Endothelial cell of umbilical vein (primary cell): Measurements from ENCODE around the gene TUBGCP2. TPM values are rescaled to one million over a fixed set of nuclear protein-coding genes. Genes with fewer than 3 reads are reported as not detected.

Experiments used
- BruUV-seq: library from RNA; stranded (reverse); fragments of 400-500 nt; replicated peaks from 2 replicates; lab custom pipeline; 2021; lab: Mats Ljungman, UMichigan
- CTCF ChIA-PET: fragments of 300-600, 350-600 bp; sonication (Branson Sonifier 250); formaldehyde crosslinking; loops from one replicate; lab custom pipeline; 2021; ENCODE audit warnings: antibody characterized with exemption, inconsistent platforms; lab: Charles Lee
- POLR2A ChIA-PET: fragments of 300-600, 350-600 bp; sonication (Branson Sonifier 250); formaldehyde crosslinking; loops from one replicate; lab custom pipeline; 2021; ENCODE audit warnings: antibody characterized with exemption, inconsistent platforms; lab: Charles Lee
- DNase-seq: peaks from one replicate; pipeline ENCODE4 v3.0.0-alpha.2; 2011; ENCODE audit warnings: low read depth, low spot score
- FAIRE-seq: peaks from 2 replicates; lab custom pipeline; 2011; peaks lifted over from hg19 to GRCh38; lab: Jason Lieb, UNC
- H2AFZ ChIP-seq: 2 replicates; pipeline ENCODE4 v1.6.0; 2012; ENCODE audit warnings: low read depth, low read length, control low read depth, inconsistent platforms
- H3K27ac ChIP-seq: 2 replicates; pipeline ENCODE4 v1.5.1; 2011; ENCODE audit warnings: low read depth, mild to moderate bottlenecking, control low read depth, low read length, moderate library complexity; ENCODE audit not compliant: insufficient read depth
- H3K27me3 ChIP-seq, 2 experiments: 2 replicates each; pipeline versions ENCODE4 v1.6.0 to v1.6.1; 2011; ENCODE audit warnings: low read length in 2 of 2, mixed read lengths in 1 of 2; ENCODE audit not compliant: control insufficient read depth in 2 of 2, insufficient read depth in 2 of 2
- H3K36me3 ChIP-seq, 2 experiments: 2 replicates in 1 of 2; 3 replicates in 1 of 2; pipeline ENCODE4 v1.5.1; 2011; ENCODE audit warnings: low read length in 2 of 2, mild to moderate bottlenecking in 1 of 2, moderate library complexity in 1 of 2; ENCODE audit not compliant: control insufficient read depth in 2 of 2, insufficient read depth in 2 of 2; ENCODE audit errors: extremely low read depth in 1 of 2
- H3K4me1 ChIP-seq: 3 replicates; pipeline ENCODE4 v1.5.1; 2011; ENCODE audit warnings: mild to moderate bottlenecking, low read length; ENCODE audit not compliant: control insufficient read depth, insufficient read depth; ENCODE audit errors: extremely low read depth
- H3K4me2 ChIP-seq: 2 replicates; pipeline ENCODE4 v1.6.1; 2011; ENCODE audit warnings: low read length, control low read depth, mixed read lengths; ENCODE audit not compliant: insufficient read depth
- H3K4me3 ChIP-seq, 3 experiments: fragments of 200-600 bp in 1 of 3; sonication (generic), shearing (Covaris generic) in 1 of 3; replicated peaks in 1 of 3; 2 replicates each; pipeline ENCODE4 v1.5.1; 2011 to 2016; ENCODE audit warnings: control low read depth in 3 of 3, low read length in 3 of 3, mild to moderate bottlenecking in 2 of 3, inconsistent platforms in 1 of 3, low read depth in 1 of 3, moderate library complexity in 1 of 3; ENCODE audit not compliant: insufficient read depth in 1 of 3
- H3K79me2 ChIP-seq: 2 replicates; pipeline ENCODE4 v1.6.0; 2012; ENCODE audit warnings: low read length, inconsistent platforms; ENCODE audit not compliant: control insufficient read depth, insufficient read depth
- H3K9ac ChIP-seq: replicated peaks from 2 replicates; pipeline ENCODE3; 2011; ENCODE audit warnings: low read length, control low read depth; ENCODE audit not compliant: insufficient read depth; ENCODE audit errors: extremely low read depth
- H3K9me1 ChIP-seq: replicated peaks from 3 replicates; pipeline ENCODE4 v1.6.0; 2011; ENCODE audit warnings: mild to moderate bottlenecking, low read length; ENCODE audit not compliant: control insufficient read depth, insufficient read depth; ENCODE audit errors: extremely low read depth
- H3K9me3 ChIP-seq: replicated peaks from 2 replicates; pipeline ENCODE4 v1.5.1; 2012; ENCODE audit warnings: low read length, inconsistent platforms; ENCODE audit not compliant: control insufficient read depth, insufficient read depth
- H4K20me1 ChIP-seq: replicated peaks from 2 replicates; pipeline ENCODE3; 2011; ENCODE audit warnings: mild to moderate bottlenecking, low read length; ENCODE audit not compliant: control insufficient read depth, insufficient read depth; ENCODE audit errors: extremely low read depth
- CTCF ChIP-seq, 2 donors: IDR thresholded peaks; 1 replicate in 1 of 2; 2 replicates in 1 of 2; pipeline ENCODE4 v1.5.1; 2011; ENCODE audit warnings: low read length in 2 of 2, mild to moderate bottlenecking in 2 of 2, moderate library complexity in 2 of 2, control low read depth in 1 of 2, inconsistent platforms in 1 of 2, low read depth in 1 of 2; ENCODE audit not compliant: insufficient read depth in 1 of 2; ENCODE audit errors: extremely low read depth in 1 of 2
- EZH2 ChIP-seq: IDR thresholded peaks from 2 replicates; pipeline ENCODE4 v1.6.1; 2012; ENCODE audit warnings: borderline replicate concordance, low read depth, mild to moderate bottlenecking, moderate library complexity, low read length, inconsistent platforms; ENCODE audit not compliant: severe bottlenecking
- FOS ChIP-seq: IDR thresholded peaks from 2 replicates; pipeline ENCODE4 v1.6.1; 2011; ENCODE audit warnings: mild to moderate bottlenecking, low read length, moderate library complexity, borderline replicate concordance; ENCODE audit not compliant: insufficient read depth
- GATA2 ChIP-seq: IDR thresholded peaks from 2 replicates; pipeline ENCODE4 v1.7.0; 2011; ENCODE audit warnings: low read depth, mild to moderate bottlenecking, moderate library complexity, mixed read lengths, low read length; ENCODE audit not compliant: insufficient read length, insufficient read depth
- JUN ChIP-seq: IDR thresholded peaks from 2 replicates; pipeline ENCODE4 v1.6.1; 2011; ENCODE audit warnings: borderline replicate concordance, low read depth; ENCODE audit not compliant: insufficient read length, insufficient read depth
- MAX ChIP-seq: IDR thresholded peaks from 2 replicates; pipeline ENCODE4 v1.6.1; 2011; ENCODE audit not compliant: insufficient read depth, insufficient read length
- MYC ChIP-seq: IDR thresholded peaks from one replicate; pipeline ENCODE4 v1.6.1; 2011; ENCODE audit warnings: mild to moderate bottlenecking, low read depth, low read length
- POLR2A ChIP-seq: IDR thresholded peaks from 2 replicates; pipeline ENCODE4 v1.6.1; 2012; ENCODE audit warnings: low read depth, mild to moderate bottlenecking, control low read depth, low read length
- POLR2AphosphoS5 ChIP-seq: IDR thresholded peaks from 2 replicates; pipeline ENCODE4 v1.6.1; 2012; ENCODE audit warnings: low read depth, mild to moderate bottlenecking, control low read depth, low read length, moderate library complexity; ENCODE audit not compliant: insufficient read depth
- dilution Hi-C: fragments of 300-500 bp; cut with MboI; formaldehyde crosslinking; loops from one replicate; pipeline ENCODE4 v1.15.0; 2019; ENCODE audit warnings: low sequenced_read_pairs; ENCODE audit not compliant: extremely low pct_ligation_motif_present
- intact Hi-C: fragments of 100-400 bp; cut with micrococcal nuclease; formaldehyde crosslinking; loops from one replicate; pipeline ENCODE4 v1.10.0; 2022
- polyA plus RNA-seq, 4 experiments: library from polyadenylated mRNA; depleted of rRNA in 3 of 4; stranded (reverse) in 3 of 4; unstranded in 1 of 4; fragments of >200 nt; gene quantifications; 2 replicates each; pipeline versions ENCODE4 v1.2.1 to v1.2.3, GENCODE V29; 2011 to 2012; ENCODE audit warnings: missing spikeins in 1 of 4
- total RNA-seq: library from RNA; stranded (reverse); gene quantifications from 2 replicates; pipeline ENCODE4 v1.2.3, GENCODE V29; 2021

The TUBGCP2 gene
- total and polyA plus RNA-seq, 2 donors (not counting 3 experiments of a cell fraction or from before 2014, with no cell fraction given) = 37.1 to 53.1 TPM

GRCh38 chr10:133355266-133355665, 46.6 kb upstream of the TUBGCP2 start:
- H2AFZ ChIP-seq = no peak overlapping the region
- no peaks in the 10 kb centered on the region for H3K27me3 ChIP-seq
- BruUV-seq = no TSS peak
- TF ChIP-seq FOS = no peak
- TF ChIP-seq JUN = no peak
- TF ChIP-seq EZH2 = no peak
- TF ChIP-seq POLR2AphosphoS5 = no peak
- no peak for TF ChIP-seq GATA2
- TF ChIP-seq CTCF (IDR thresholded peaks at IDR 0.05; ENCODE audit: extremely low read depth in 1 of 2, insufficient read depth in 1 of 2, low read depth in 1 of 2, low read length in 2 of 2) = no peak
- TF ChIP-seq POLR2A = no peak
- no peak for TF ChIP-seq MAX
- no peak for TF ChIP-seq MYC
- dilution Hi-C loops = no loop called here
- H3K4me3 ChIP-seq = no peak overlapping the region
- intact Hi-C loops = no loop called here
- H3K4me2 ChIP-seq = no peak overlapping the region
- H3K27ac ChIP-seq = no peak overlapping the region
- POLR2A ChIA-PET = no interaction called here
- no peaks in the 10 kb centered on the region for H3K9me3 ChIP-seq
- no peak for FAIRE-seq
- CTCF ChIA-PET = interaction anchor here (0.9 to 3.6 kb wide), 2 partner anchors 14 to 25 kb away, joined by 3 to 20 read pairs; no protein-coding TSS in a partner anchor
- DNase-seq = no peak
- H3K36me3 ChIP-seq = no peaks in the 10 kb centered on the region
- H3K4me1 ChIP-seq = peaks cover 3% of the 10 kb centered on the region
- no peaks in the 10 kb centered on the region for H4K20me1 ChIP-seq
- H3K9ac ChIP-seq = no peak overlapping the region
- H3K9me1 ChIP-seq = no peaks in the 10 kb centered on the region
- no peaks in the 10 kb centered on the region for H3K79me2 ChIP-seq
